Activated CD8-positive, alpha-beta memory T cell treated with anti-CD3 and anti-CD28 coated beads, Interleukin-2, amount 10 ng/mL, durations not matched to agents 7 days and 5 days (primary cell): Measurements from ENCODE around the gene CNIH2. TPM values are rescaled to one million over a fixed set of nuclear protein-coding genes. Genes with fewer than 3 reads are reported as not detected.

Experiments
- ATAC-seq: fragments of 150-1000 bp; cut with Tn5 transposase; one replicate; pipeline ENCODE4 v1.10.0; 2021; ENCODE audit warnings: moderate library complexity
- CTCF ChIA-PET: fragments of 350-600 bp; sonication (Branson Sonifier 250); formaldehyde crosslinking; loops from one replicate; lab custom pipeline; 2021; ENCODE audit warnings: antibody characterized with exemption; lab: Charles Lee
- DNase-seq: peaks from one replicate; pipeline ENCODE4 v3.0.0-alpha.2; 2020
- H3K27ac Mint-ChIP-seq: one replicate; pipeline ENCODE4 v1.8.0; 2021; ENCODE audit warnings: mild to moderate bottlenecking, mixed read lengths
- H3K27me3 Mint-ChIP-seq: one replicate; pipeline ENCODE4 v1.8.0; 2021; ENCODE audit warnings: mixed read lengths
- H3K36me3 Mint-ChIP-seq: one replicate; pipeline ENCODE4 v1.8.0; 2021; ENCODE audit warnings: mild to moderate bottlenecking, mixed read lengths
- H3K4me1 Mint-ChIP-seq: one replicate; pipeline ENCODE4 v1.8.0; 2021; ENCODE audit warnings: mixed read lengths
- H3K4me3 Mint-ChIP-seq: one replicate; pipeline ENCODE4 v1.8.0; 2021; ENCODE audit warnings: mild to moderate bottlenecking, moderate library complexity, mixed read lengths
- H3K9me3 Mint-ChIP-seq: one replicate; pipeline ENCODE4 v1.8.0; 2022; ENCODE audit warnings: low read depth, mixed read lengths
- total RNA-seq, 2 experiments: library from RNA; stranded (reverse); gene quantifications; one replicate each; pipeline ENCODE4 v1.2.3, GENCODE V29; 2021

CNIH2 gene
- total RNA-seq, 2 experiments from 2014 or later = 1.1 to 1.2 TPM

- Mint-ChIP-seq H3K27me3 (no peaks in the 10 kb centered on the region), H3K27ac (peak overlapping the region; percentile 81), H3K4me1 (peaks cover 52% of the 10 kb centered on the region), H3K4me3 (no peak overlapping the region), H3K9me3 (no peaks in the 10 kb centered on the region), H3K36me3 (no peaks in the 10 kb centered on the region)
- ATAC-seq = no peak
- CTCF ChIA-PET = interaction anchor here (1.2 to 3.7 kb wide), 5 partner anchors 10 to 62 kb away, joined by 4 to 75 read pairs (median 4); partner anchors contain the start of gene CD248
- DNase-seq = no peak
Measured at GRCh38 chr11:66327171-66328030, 49.4 kb downstream of the CNIH2 start.

GRCh38 chr11:66328031-66328301 lies 50.0 kb downstream of the CNIH2 start:
- Mint-ChIP-seq H3K4me1 (peaks cover 51% of the 10 kb centered on the region), H3K27me3 (no peaks in the 10 kb centered on the region), H3K27ac (peak overlapping the region; percentile 81), H3K36me3 (no peaks in the 10 kb centered on the region), H3K9me3 (no peaks in the 10 kb centered on the region), H3K4me3 (no peak overlapping the region)
- CTCF ChIA-PET = no interaction called here
- ATAC-seq (peak; percentile 63), DNase-seq (peak; percentile 79)

- CTCF ChIA-PET = interaction anchor here (0.8 to 8.7 kb wide), 9 partner anchors 11 to 106 kb away, joined by 3 to 174 read pairs (median 5); partner anchors contain the start of genes B4GAT1 and CD248
- Mint-ChIP-seq H3K27me3 (no peaks in the 10 kb centered on the region), H3K4me3 (peak overlapping the region; percentile 10), H3K27ac (peak overlapping the region; percentile 81), H3K9me3 (no peaks in the 10 kb centered on the region), H3K4me1 (peaks cover 51% of the 10 kb centered on the region), H3K36me3 (no peaks in the 10 kb centered on the region)
- DNase-seq (peak; percentile 89), ATAC-seq (peak; percentile 85)
Measured at GRCh38 chr11:66328302-66329144, 50.5 kb downstream of the CNIH2 start.

- CTCF ChIA-PET = interaction anchor here (0.8 to 8.7 kb wide), 10 partner anchors 10 to 107 kb away, joined by 3 to 174 read pairs (median 5); partner anchors contain the start of genes B4GAT1 and CD248
- peak overlapping the region; percentile 81 for H3K27ac Mint-ChIP-seq
Measured at GRCh38 chr11:66329165-66329673, 51.2 kb downstream of the CNIH2 start.

GRCh38 chr11:66330931-66331330 lies 53.0 kb downstream of the CNIH2 start:
- Mint-ChIP-seq H3K4me1 (peaks cover 33% of the 10 kb centered on the region), H3K9me3 (no peaks in the 10 kb centered on the region), H3K27ac (no peak overlapping the region), H3K36me3 (no peaks in the 10 kb centered on the region), H3K4me3 (no peak overlapping the region), H3K27me3 (no peaks in the 10 kb centered on the region)
- CTCF ChIA-PET = interaction anchor here (0.9 to 8.7 kb wide), 6 partner anchors 13 to 58 kb away, joined by 3 to 174 read pairs (median 8); partner anchors contain the start of genes B4GAT1 and CD248
- DNase-seq (no peak), ATAC-seq (no peak)

More at GRCh38 chr11:66329165-66329673, 51.2 kb downstream of the CNIH2 start:
- H3K4me3 Mint-ChIP-seq = no peak overlapping the region
- no peaks in the 10 kb centered on the region for H3K36me3 Mint-ChIP-seq
- no peaks in the 10 kb centered on the region for H3K9me3 Mint-ChIP-seq
- DNase-seq = no peak
- no peaks in the 10 kb centered on the region for H3K27me3 Mint-ChIP-seq
- H3K4me1 Mint-ChIP-seq = peaks cover 45% of the 10 kb centered on the region
- no peak for ATAC-seq

GRCh38 chr11:66331542-66332370 lies 53.8 kb downstream of the CNIH2 start:
- no peaks in the 10 kb centered on the region for H3K9me3 Mint-ChIP-seq
- H3K4me1 Mint-ChIP-seq = peaks cover 34% of the 10 kb centered on the region
- no peak for ATAC-seq
- no peak overlapping the region for H3K4me3 Mint-ChIP-seq
- CTCF ChIA-PET = interaction anchor here (1.6 to 8.7 kb wide), 2 partner anchors 20 to 54 kb away, joined by 6 to 174 read pairs; no protein-coding TSS in a partner anchor
- no peak for DNase-seq
- no peaks in the 10 kb centered on the region for H3K27me3 Mint-ChIP-seq
- no peak overlapping the region for H3K27ac Mint-ChIP-seq
- H3K36me3 Mint-ChIP-seq = peaks cover 3% of the 10 kb centered on the region

- CTCF ChIA-PET = interaction anchor here (1.0 to 8.7 kb wide), 4 partner anchors 20 to 56 kb away, joined by 3 to 174 read pairs (median 4); no protein-coding TSS in a partner anchor
- DNase-seq = no peak
- ATAC-seq = no peak
Measured at GRCh38 chr11:66332371-66333219, 54.6 kb downstream of the CNIH2 start.

GRCh38 chr11:66333220-66333877 lies 55.4 kb downstream of the CNIH2 start:
- ATAC-seq = no peak
- CTCF ChIA-PET = interaction anchor here (1.0 to 8.7 kb wide), 5 partner anchors 11 to 56 kb away, joined by 3 to 174 read pairs (median 3); partner anchors contain the start of gene BRMS1
- peaks cover 13% of the 10 kb centered on the region for H3K36me3 Mint-ChIP-seq
- H3K27me3 Mint-ChIP-seq = no peaks in the 10 kb centered on the region
- no peak for DNase-seq
- H3K9me3 Mint-ChIP-seq = no peaks in the 10 kb centered on the region
- H3K27ac Mint-ChIP-seq = peak overlapping the region; percentile 9
- peaks cover 35% of the 10 kb centered on the region for H3K4me1 Mint-ChIP-seq
- H3K4me3 Mint-ChIP-seq = no peak overlapping the region

More at GRCh38 chr11:66332371-66333219, 54.6 kb downstream of the CNIH2 start:
- Mint-ChIP-seq H3K27me3 (no peaks in the 10 kb centered on the region), H3K4me1 (peaks cover 35% of the 10 kb centered on the region), H3K9me3 (no peaks in the 10 kb centered on the region), H3K27ac (peak overlapping the region; percentile 9), H3K36me3 (peaks cover 9% of the 10 kb centered on the region), H3K4me3 (no peak overlapping the region)

Other genes starting within 250 kb of the CNIH2 start
- gene GAL3ST3, start 229.0 kb upstream of the CNIH2 start, total RNA-seq = not detected
- gene SF3B2, start 225.8 kb upstream of the CNIH2 start, total RNA-seq = 100 to 1,000 TPM; 256 to 281 TPM
- 100 to 1,000 TPM in 1 of 2 experiments, 10 to 100 TPM in 1; 96.6 to 104 TPM for gene PACS1, start 207.9 kb upstream of the CNIH2 start, total RNA-seq
- 10 to 100 TPM; 44.5 to 56.5 TPM for gene KLC2, start 20.5 kb upstream of the CNIH2 start, total RNA-seq
- gene RAB1B, start 9.5 kb upstream of the CNIH2 start, total RNA-seq = 100 to 1,000 TPM; 146 to 155 TPM
- gene YIF1A, start 11.0 kb downstream of the CNIH2 start, total RNA-seq = 10 to 100 TPM; 56.5 to 73.9 TPM
- not detected for gene TMEM151A, start 13.7 kb downstream of the CNIH2 start, total RNA-seq
- gene CD248, start 38.9 kb downstream of the CNIH2 start, total RNA-seq = 10 to 100 TPM; 16.8 to 35.5 TPM
- gene RIN1, start 58.3 kb downstream of the CNIH2 start, total RNA-seq = 1 to 10 TPM in 1 of 2 experiments, under 1 TPM in 1; 0.68 to 2.5 TPM
- 10 to 100 TPM; 55.3 to 56.8 TPM for gene BRMS1, start 66.9 kb downstream of the CNIH2 start, total RNA-seq
- gene B4GAT1, start 69.5 kb downstream of the CNIH2 start, total RNA-seq = 1 to 10 TPM; 7.9 to 8.7 TPM
- 10 to 100 TPM in 1 of 2 experiments, 1 to 10 TPM in 1; 7.6 to 10.1 TPM for gene SLC29A2, start 93.6 kb downstream of the CNIH2 start, total RNA-seq
- under 1 TPM in 1 of 2 experiments, not detected in 1; 0.12 TPM for gene NPAS4, start 142.9 kb downstream of the CNIH2 start, total RNA-seq
- 10 to 100 TPM; 75.5 to 91.3 TPM for gene MRPL11, start 160.7 kb downstream of the CNIH2 start, total RNA-seq
- 1 to 10 TPM; 4.1 to 5.7 TPM for gene PELI3, start 188.7 kb downstream of the CNIH2 start, total RNA-seq
- gene DPP3, start 202.3 kb downstream of the CNIH2 start, total RNA-seq = 10 to 100 TPM; 54.2 to 79.6 TPM
- 10 to 100 TPM; 12.6 to 12.9 TPM for gene BBS1, start 232.5 kb downstream of the CNIH2 start, total RNA-seq